ENCODE data around the gene TEPSIN. TPM values are rescaled to one million over a fixed set of nuclear protein-coding genes. Genes with fewer than 3 reads are reported as not detected.

The TEPSIN gene
- total RNA-seq, 4 donors from 2014 or later, result 16.7 to 42.9 (median 23.3) TPM

DNA sequence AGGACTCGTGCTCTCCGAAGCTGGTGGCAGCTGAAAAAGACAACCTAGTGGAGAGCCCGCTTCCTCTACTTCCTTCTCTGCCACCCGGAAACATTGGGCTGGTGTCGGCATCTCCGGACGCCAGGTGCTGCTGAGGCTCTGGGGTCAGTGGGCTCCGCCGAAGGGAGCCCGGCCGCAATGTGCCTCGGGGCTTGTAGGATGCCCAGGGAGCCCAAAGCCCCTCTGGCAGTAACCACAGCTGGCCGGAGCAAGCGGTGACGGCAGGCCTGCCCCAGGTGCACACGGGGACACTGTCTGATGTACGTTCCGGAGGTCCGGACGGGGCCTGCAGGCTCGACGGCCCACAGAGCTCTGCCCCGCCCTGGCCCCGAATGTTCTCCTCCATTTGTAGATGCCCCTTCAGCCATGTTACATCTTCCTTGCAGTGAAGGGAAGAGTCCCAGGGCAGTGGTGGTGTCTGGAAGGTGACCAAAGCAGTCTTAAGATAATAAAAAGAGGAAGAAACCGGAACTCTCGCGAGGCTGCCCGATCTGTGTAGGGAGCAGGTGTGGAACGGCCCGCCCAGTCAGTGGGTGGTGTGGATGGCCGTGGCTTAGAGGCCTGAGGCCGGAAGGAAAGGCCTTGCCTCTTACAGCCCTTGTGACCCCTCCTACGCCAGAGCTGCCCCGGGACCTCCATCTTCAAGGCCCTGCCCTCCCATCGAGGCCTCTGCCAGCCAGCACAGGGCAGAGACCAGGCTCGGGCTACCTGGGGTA is 22.9 kb upstream of the TEPSIN start:
- Histone ChIP-seq H3K36me3 (peaks cover 34 to 100% (median 48%) of the 10 kb centered on the region in 3 donors), H3K27me3 (no peaks in the 10 kb centered on the region), H3K4me3 (no peak overlapping the region), H3K9me3 (no peaks in the 10 kb centered on the region), H3K27ac (no peak overlapping the region), H3K4me1 (peaks cover 0 to 4% (median 0%) of the 10 kb centered on the region in 3 donors)
- WGBS, 2 donors, result 89 to 97% methylated on average over 17 to 20 of the region's 36 CpGs
- intact Hi-C loops (cut with DNase I), result loop anchor here (10.0 kb wide), 1 partner anchor 333 kb away; no protein-coding TSS in a partner anchor
- no peak for DNase-seq
- TF ChIP-seq, protein P1, sequence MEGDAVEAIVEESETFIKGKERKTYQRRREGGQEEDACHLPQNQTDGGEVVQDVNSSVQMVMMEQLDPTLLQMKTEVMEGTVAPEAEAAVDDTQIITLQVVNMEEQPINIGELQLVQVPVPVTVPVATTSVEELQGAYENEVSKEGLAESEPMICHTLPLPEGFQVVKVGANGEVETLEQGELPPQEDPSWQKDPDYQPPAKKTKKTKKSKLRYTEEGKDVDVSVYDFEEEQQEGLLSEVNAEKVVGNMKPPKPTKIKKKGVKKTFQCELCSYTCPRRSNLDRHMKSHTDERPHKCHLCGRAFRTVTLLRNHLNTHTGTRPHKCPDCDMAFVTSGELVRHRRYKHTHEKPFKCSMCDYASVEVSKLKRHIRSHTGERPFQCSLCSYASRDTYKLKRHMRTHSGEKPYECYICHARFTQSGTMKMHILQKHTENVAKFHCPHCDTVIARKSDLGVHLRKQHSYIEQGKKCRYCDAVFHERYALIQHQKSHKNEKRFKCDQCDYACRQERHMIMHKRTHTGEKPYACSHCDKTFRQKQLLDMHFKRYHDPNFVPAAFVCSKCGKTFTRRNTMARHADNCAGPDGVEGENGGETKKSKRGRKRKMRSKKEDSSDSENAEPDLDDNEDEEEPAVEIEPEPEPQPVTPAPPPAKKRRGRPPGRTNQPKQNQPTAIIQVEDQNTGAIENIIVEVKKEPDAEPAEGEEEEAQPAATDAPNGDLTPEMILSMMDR (IDR thresholded peaks at IDR 0.05), result no peak
- no peak for TF ChIP-seq POLR2A (IDR thresholded peaks at IDR 0.05)

GRCh38 chr17:81261096-81261495 is 22.2 kb upstream of the TEPSIN start:
- DNase-seq, result no peak
- Histone ChIP-seq H3K9me3 (no peaks in the 10 kb centered on the region), H3K4me1 (peaks cover 2 to 10% (median 5%) of the 10 kb centered on the region in 3 donors), H3K27ac (no peak overlapping the region), H3K27me3 (no peaks in the 10 kb centered on the region), H3K4me3 (no peak overlapping the region), H3K36me3 (peaks cover 34 to 97% (median 48%) of the 10 kb centered on the region in 3 donors)
- 80 to 88% methylated on average over 1 to 14 of the region's 18 CpGs for WGBS, 2 donors
- intact Hi-C loops (cut with DNase I), result loop anchor here (10.0 kb wide), 1 partner anchor 334 kb away; no protein-coding TSS in a partner anchor
- TF ChIP-seq POLR2A (IDR thresholded peaks at IDR 0.05), result no peak
- TF ChIP-seq, protein P1 (IDR thresholded peaks at IDR 0.05), result no peak

GRCh38 chr17:81260641-81261040 is 21.8 kb upstream of the TEPSIN start:
- DNase-seq, result no peak
- intact Hi-C loops (cut with DNase I), result loop anchor here (10.0 kb wide), 1 partner anchor 334 kb away; no protein-coding TSS in a partner anchor
- H3K36me3 ChIP-seq, result peaks cover 34 to 93% (median 47%) of the 10 kb centered on the region in 3 donors
- TF ChIP-seq, protein P1 (IDR thresholded peaks at IDR 0.05), result no peak
- no peak for TF ChIP-seq POLR2A (IDR thresholded peaks at IDR 0.05)
- H3K4me3 ChIP-seq, result no peak overlapping the region
- H3K27ac ChIP-seq, result no peak overlapping the region
- WGBS, 2 donors, result 90% methylated on average over 7 of the region's 19 CpGs; no CpG with 5 or more reads in 1 of the 2 donors
- no peaks in the 10 kb centered on the region for H3K27me3 ChIP-seq
- H3K4me1 ChIP-seq, result peaks cover 6 to 15% (median 9%) of the 10 kb centered on the region in 3 donors
- H3K9me3 ChIP-seq, result no peaks in the 10 kb centered on the region

- intact Hi-C loops (cut with DNase I), result loop anchor here (10.0 kb wide), 1 partner anchor 335 kb away; no protein-coding TSS in a partner anchor
- no peak for TF ChIP-seq POLR2A (IDR thresholded peaks at IDR 0.05)
- TF ChIP-seq, protein P1 (IDR thresholded peaks at IDR 0.05), result no peak
- no peaks in the 10 kb centered on the region for H3K27me3 ChIP-seq
- DNase-seq, result no peak
- peaks cover 34 to 88% (median 42%) of the 10 kb centered on the region in 3 donors for H3K36me3 ChIP-seq
- no peaks in the 10 kb centered on the region for H3K9me3 ChIP-seq
- H3K27ac ChIP-seq, result no peak overlapping the region
- H3K4me3 ChIP-seq, result no peak overlapping the region
- peaks cover 11 to 20% (median 14%) of the 10 kb centered on the region in 3 donors for H3K4me1 ChIP-seq
- WGBS, 2 donors, result 100% methylated on average over 2 of the region's 17 CpGs; no CpG with 5 or more reads in 1 of the 2 donors
Measured at GRCh38 chr17:81260171-81260570, 21.3 kb upstream of the TEPSIN start.

DNA sequence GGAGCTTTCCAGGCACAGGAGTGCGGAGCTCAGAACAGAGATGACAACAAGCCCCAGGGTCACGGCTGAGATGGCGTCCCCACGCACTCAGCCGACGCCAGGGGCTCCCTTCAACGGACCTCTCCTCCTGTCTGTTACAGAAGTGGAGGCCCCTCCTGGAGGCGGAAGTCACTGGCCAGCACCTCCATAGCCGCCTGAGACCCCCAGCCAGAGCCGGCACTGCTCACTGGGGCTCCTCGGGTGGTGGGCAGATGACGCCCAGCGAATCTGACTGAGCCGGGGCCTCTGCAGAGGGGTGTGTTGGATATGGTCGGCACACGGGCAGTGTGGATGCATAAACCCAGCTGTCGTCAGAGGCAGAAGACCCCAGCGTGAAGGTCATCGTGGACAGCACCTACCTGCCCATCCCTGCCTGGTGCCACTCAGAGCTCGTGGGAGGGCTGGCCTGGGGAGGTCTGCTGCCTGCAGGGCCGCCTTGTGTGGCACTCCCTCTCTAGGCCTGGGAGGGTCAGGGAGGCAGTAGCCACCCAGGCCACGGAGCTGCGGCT is 20.3 kb upstream of the TEPSIN start:
- TF ChIP-seq, protein P1 (IDR thresholded peaks at IDR 0.05), result no peak
- no peak for TF ChIP-seq POLR2A (IDR thresholded peaks at IDR 0.05)
- Histone ChIP-seq H3K27me3 (no peaks in the 10 kb centered on the region), H3K4me1 (peaks cover 13 to 30% (median 22%) of the 10 kb centered on the region in 3 donors), H3K36me3 (peaks cover 34 to 78% (median 37%) of the 10 kb centered on the region in 3 donors), H3K4me3 (no peak overlapping the region), H3K27ac (no peak overlapping the region), H3K9me3 (no peaks in the 10 kb centered on the region)
- no CpG with 5 or more reads among the region's 23 CpGs for WGBS, 2 donors
- intact Hi-C loops (cut with DNase I), result no loop called here
- no peak for DNase-seq

Measured in esophagus squamous epithelium (tissue), 5 donors.